ENCODE results near the gene ABHD6.
A peak's percentile ranks its signal among the peaks of the same experiment; 100 is the strongest.
"Not testable (repeated sequence)": the region's sequence is repeated elsewhere in the genome, so short reads cannot be mapped to it uniquely, and the experiment has no call there.

The ABHD6 gene

DNA sequence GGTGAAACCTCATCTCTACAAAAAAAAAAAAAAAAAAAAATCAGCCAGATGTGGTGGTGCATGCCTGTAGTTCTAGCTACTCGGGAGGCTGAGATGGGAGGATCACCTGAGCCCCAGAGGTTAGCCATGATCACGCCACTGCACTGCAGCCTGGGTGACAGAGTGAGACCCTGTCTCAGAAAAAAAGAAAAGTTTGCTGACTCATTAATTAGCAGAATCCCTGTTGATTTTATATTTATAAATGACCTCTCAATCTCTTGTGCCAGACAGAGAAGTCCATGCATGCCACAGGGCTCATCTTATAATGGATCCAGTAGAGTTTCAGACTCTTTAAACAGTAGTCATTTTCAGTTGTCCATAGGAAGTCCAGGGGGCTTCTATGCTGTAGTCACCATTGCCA, 32.9 kb downstream of the ABHD6 start:
- H3K27me3 ChIP-seq (ENCODE audit: low read depth, low read length), result no peaks in the 10 kb centered on the region
- peaks cover 7% of the 10 kb centered on the region for H3K4me1 ChIP-seq (ENCODE audit: low read length)
- H3K27ac ChIP-seq (ENCODE audit: low read length), result no peak overlapping the region
- no peaks in the 10 kb centered on the region for H3K79me2 ChIP-seq (ENCODE audit: low read length)
- no peak overlapping the region for H2AFZ ChIP-seq (ENCODE audit: low read depth, low read length)
- peaks cover 26% of the 10 kb centered on the region for H3K36me3 ChIP-seq (replicated peaks; ENCODE audit: low read depth, low read length)
- H3K9ac ChIP-seq (ENCODE audit: low read length), result no peak overlapping the region
- no peak overlapping the region for H3K4me2 ChIP-seq (ENCODE audit: low read length)
- TF ChIP-seq, protein P1, sequence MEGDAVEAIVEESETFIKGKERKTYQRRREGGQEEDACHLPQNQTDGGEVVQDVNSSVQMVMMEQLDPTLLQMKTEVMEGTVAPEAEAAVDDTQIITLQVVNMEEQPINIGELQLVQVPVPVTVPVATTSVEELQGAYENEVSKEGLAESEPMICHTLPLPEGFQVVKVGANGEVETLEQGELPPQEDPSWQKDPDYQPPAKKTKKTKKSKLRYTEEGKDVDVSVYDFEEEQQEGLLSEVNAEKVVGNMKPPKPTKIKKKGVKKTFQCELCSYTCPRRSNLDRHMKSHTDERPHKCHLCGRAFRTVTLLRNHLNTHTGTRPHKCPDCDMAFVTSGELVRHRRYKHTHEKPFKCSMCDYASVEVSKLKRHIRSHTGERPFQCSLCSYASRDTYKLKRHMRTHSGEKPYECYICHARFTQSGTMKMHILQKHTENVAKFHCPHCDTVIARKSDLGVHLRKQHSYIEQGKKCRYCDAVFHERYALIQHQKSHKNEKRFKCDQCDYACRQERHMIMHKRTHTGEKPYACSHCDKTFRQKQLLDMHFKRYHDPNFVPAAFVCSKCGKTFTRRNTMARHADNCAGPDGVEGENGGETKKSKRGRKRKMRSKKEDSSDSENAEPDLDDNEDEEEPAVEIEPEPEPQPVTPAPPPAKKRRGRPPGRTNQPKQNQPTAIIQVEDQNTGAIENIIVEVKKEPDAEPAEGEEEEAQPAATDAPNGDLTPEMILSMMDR (IDR thresholded peaks at IDR 0.05; ENCODE audit: low read depth, low read length), result no peak
- H3K9me3 ChIP-seq (ENCODE audit: insufficient read depth, low read length), result no peaks in the 10 kb centered on the region
- H4K20me1 ChIP-seq (ENCODE audit: insufficient read depth, low read length), result no peaks in the 10 kb centered on the region
- H3K4me3 ChIP-seq (ENCODE audit: low read length), result no peak overlapping the region

DNA sequence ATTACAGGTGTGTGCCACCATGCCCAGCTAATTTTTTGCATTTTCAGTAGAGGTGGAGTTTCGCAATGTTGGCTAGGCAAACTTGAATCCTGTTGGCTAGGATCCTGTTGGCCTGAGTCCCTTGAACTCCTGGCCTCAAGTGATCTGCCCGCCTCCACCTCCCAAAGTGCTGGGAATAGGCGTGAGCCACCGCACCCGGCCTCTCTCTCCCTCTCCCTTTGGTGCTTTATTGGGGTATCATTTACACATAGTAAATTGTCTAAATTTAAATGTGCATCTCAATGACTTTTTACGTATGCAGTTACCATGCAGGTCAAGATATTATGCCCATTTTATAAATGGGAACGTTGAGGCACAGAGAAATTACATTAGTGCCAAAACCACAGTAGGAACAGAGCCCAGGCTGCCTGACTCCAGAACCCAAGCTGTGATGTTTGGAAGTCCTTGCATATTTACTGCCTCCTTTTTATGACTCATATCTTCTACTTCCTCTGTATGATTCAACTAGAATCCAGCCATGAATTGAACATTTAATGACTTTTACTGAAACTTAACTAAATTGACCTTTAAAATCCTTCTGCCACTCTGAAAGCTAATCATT, 34.4 kb downstream of the ABHD6 start:
- Histone ChIP-seq H3K4me2 (ENCODE audit: low read length) (peak overlapping the region; percentile 25; the same call in 1 of the 2 replicates), H3K27ac (ENCODE audit: low read length) (0 out of 2 replicates have a peak overlapping the region, but pooled peaks have one; percentile 7), H3K9me3 (ENCODE audit: insufficient read depth, low read length) (no peaks in the 10 kb centered on the region), H3K4me3 (ENCODE audit: low read length) (no peak overlapping the region), H3K36me3 (replicated peaks; ENCODE audit: low read depth, low read length) (peaks cover 20% of the 10 kb centered on the region), H3K4me1 (ENCODE audit: low read length) (peaks cover 7% of the 10 kb centered on the region), H2AFZ (ENCODE audit: low read depth, low read length) (no peak overlapping the region), H3K79me2 (ENCODE audit: low read length) (no peaks in the 10 kb centered on the region), H3K9ac (ENCODE audit: low read length) (no peak overlapping the region), H4K20me1 (ENCODE audit: insufficient read depth, low read length) (no peaks in the 10 kb centered on the region), H3K27me3 (ENCODE audit: low read depth, low read length) (no peaks in the 10 kb centered on the region)
- TF ChIP-seq EZH2phosphoT487 (IDR thresholded peaks at IDR 0.05; ENCODE audit: low read depth), result no peak
- TF ChIP-seq, protein P1 (IDR thresholded peaks at IDR 0.05; ENCODE audit: low read depth, low read length), result no peak

DNA sequence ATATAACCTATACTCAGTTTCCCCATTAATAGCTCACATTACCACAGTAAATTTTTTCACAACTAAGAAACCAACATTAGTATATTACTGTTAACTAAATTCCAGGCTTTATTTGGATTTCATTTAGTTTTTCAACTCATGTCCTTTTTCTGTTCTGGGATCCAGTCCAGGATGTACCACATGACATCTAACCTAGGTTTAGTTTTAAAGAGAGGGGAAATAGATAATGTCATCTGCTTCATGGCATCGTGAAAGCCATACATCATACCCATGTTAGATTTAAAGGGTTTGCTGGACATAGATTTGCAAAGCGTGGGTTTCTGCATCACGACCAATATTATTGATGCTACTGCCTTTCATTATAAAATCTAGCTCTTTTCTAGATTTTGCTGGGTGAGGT, 35.3 kb downstream of the ABHD6 start:
- H3K79me2 ChIP-seq (ENCODE audit: low read length), result no peaks in the 10 kb centered on the region
- no peak for TF ChIP-seq EZH2phosphoT487 (IDR thresholded peaks at IDR 0.05; ENCODE audit: low read depth)
- TF ChIP-seq, protein P1 (IDR thresholded peaks at IDR 0.05; ENCODE audit: low read depth, low read length), result no peak
- H3K36me3 ChIP-seq (replicated peaks; ENCODE audit: low read depth, low read length), result peaks cover 20% of the 10 kb centered on the region
- H3K4me2 ChIP-seq (ENCODE audit: low read length), result no peak overlapping the region
- H2AFZ ChIP-seq (ENCODE audit: low read depth, low read length), result no peak overlapping the region
- H4K20me1 ChIP-seq (ENCODE audit: insufficient read depth, low read length), result no peaks in the 10 kb centered on the region
- H3K27me3 ChIP-seq (ENCODE audit: low read depth, low read length), result no peaks in the 10 kb centered on the region
- no peak overlapping the region for H3K4me3 ChIP-seq (ENCODE audit: low read length)
- no peak overlapping the region for H3K27ac ChIP-seq (ENCODE audit: low read length)
- no peak overlapping the region for H3K9ac ChIP-seq (ENCODE audit: low read length)
- H3K4me1 ChIP-seq (ENCODE audit: low read length), result peaks cover 7% of the 10 kb centered on the region
- no peaks in the 10 kb centered on the region for H3K9me3 ChIP-seq (ENCODE audit: insufficient read depth, low read length)

DNA sequence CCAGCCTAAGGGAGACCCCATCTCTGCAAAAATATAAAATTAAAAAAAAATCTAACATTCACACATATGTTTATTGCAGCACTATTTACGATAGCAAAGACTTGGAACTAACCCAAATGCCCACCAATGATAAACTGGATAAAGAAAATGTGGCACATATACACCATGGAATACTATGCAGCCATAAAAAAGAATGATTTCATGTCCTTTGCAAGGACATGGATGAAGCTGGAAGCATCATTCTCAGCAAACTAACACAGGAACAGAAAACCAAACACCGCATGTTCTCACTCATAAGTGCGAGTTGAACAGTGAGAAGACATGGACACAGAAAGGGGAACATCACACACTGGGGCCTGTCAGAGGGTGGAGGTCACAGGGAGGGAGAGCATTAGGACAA, 35.8 kb downstream of the ABHD6 start:
- not testable (repeated sequence) for H3K27me3 ChIP-seq (ENCODE audit: low read depth, low read length); H2AFZ ChIP-seq (ENCODE audit: low read depth, low read length); H3K9me3 ChIP-seq (ENCODE audit: insufficient read depth, low read length); H3K79me2 ChIP-seq (ENCODE audit: low read length); H3K4me1 ChIP-seq (ENCODE audit: low read length); H4K20me1 ChIP-seq (ENCODE audit: insufficient read depth, low read length); H3K27ac ChIP-seq (ENCODE audit: low read length); H3K4me3 ChIP-seq (ENCODE audit: low read length); H3K9ac ChIP-seq (ENCODE audit: low read length); H3K4me2 ChIP-seq (ENCODE audit: low read length)
- H3K36me3 ChIP-seq (replicated peaks; ENCODE audit: low read depth, low read length), result peaks cover 20% of the 10 kb centered on the region
